ENCODE results near the gene WDPCP.
"Not testable (repeated sequence)": the region's sequence is repeated elsewhere in the genome, so short reads cannot be mapped to it uniquely, and the experiment has no call there.

The WDPCP gene

DNA sequence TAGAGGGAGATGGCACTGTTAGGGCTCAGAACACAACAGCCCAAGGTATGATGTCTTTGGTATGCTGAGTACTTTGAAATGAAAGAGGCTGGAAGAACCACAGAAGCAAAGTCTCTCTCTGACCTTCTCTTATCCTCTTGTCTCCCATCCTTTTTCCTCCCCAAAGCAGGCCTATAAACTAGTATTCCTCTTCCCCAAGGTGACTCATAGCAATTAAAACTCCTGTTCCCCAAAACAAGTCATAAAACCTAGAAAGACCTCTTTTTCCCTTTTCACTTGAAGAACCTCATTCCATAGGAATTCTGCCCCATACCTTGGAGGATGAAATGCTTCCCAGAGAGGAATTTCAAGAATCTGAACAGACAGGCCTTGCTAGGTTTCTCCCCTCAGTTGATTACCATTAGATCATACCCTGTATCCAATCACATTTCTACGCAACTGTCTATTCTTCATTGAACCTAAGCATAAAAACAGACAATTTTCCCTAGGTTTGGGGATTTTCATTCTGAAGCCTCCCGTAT is 26.2 kb upstream of the WDPCP start:
- H3K4me1 ChIP-seq (ENCODE audit: control insufficient read depth, insufficient read depth, low read length) = peaks cover 62% of the 10 kb centered on the region
- peak overlapping the region; percentile 47 for H3K4me3 ChIP-seq (ENCODE audit: low read depth, low read length)
- H3K27ac ChIP-seq (ENCODE audit: low read depth, low read length) = peak overlapping the region; percentile 97
- no peaks in the 10 kb centered on the region for H3K27me3 ChIP-seq (ENCODE audit: control insufficient read depth, insufficient read depth, low read length)
- H3K36me3 ChIP-seq (ENCODE audit: control insufficient read depth, insufficient read depth, low read length) = no peaks in the 10 kb centered on the region
- peaks cover 3% of the 10 kb centered on the region for H3K9me3 ChIP-seq (ENCODE audit: control insufficient read depth, insufficient read depth, low read depth, low read length)
- peak overlapping the region; percentile 85 for H3K9ac ChIP-seq (ENCODE audit: low read length)

DNA sequence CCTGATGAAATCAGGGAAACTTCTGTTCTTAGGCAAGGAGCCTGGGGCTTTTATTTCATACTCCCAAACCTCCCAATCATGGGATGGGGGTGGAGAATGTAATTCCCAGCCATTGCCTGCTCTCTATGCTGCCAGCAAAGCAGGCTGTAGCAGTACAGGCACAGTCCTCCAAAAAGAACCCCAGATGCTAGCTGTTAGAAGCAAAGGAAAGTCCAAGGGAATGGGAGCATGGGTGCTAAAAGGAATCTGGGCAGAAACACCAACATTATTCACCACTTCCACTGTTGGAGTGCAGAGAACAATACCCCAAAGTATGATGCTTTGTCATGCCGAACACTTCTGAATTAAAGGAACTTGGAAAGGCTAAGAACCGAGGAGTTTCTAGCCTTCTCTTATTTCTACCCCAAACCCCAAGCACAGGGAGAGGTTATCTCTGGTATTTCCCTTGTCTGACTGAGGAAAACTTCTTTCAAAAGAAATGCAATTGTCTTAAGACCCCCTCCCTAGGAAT is 25.2 kb upstream of the WDPCP start:
- peak overlapping the region; percentile 47 for H3K4me3 ChIP-seq (ENCODE audit: low read depth, low read length)
- no peaks in the 10 kb centered on the region for H3K27me3 ChIP-seq (ENCODE audit: control insufficient read depth, insufficient read depth, low read length)
- peak overlapping the region; percentile 97 for H3K27ac ChIP-seq (ENCODE audit: low read depth, low read length)
- H3K4me1 ChIP-seq (ENCODE audit: control insufficient read depth, insufficient read depth, low read length) = peaks cover 60% of the 10 kb centered on the region
- no peaks in the 10 kb centered on the region for H3K36me3 ChIP-seq (ENCODE audit: control insufficient read depth, insufficient read depth, low read length)
- no peaks in the 10 kb centered on the region; the same call in 1 of the 2 replicates for H3K9me3 ChIP-seq (ENCODE audit: control insufficient read depth, insufficient read depth, low read depth, low read length)
- peak overlapping the region; percentile 85 for H3K9ac ChIP-seq (ENCODE audit: low read length)

DNA sequence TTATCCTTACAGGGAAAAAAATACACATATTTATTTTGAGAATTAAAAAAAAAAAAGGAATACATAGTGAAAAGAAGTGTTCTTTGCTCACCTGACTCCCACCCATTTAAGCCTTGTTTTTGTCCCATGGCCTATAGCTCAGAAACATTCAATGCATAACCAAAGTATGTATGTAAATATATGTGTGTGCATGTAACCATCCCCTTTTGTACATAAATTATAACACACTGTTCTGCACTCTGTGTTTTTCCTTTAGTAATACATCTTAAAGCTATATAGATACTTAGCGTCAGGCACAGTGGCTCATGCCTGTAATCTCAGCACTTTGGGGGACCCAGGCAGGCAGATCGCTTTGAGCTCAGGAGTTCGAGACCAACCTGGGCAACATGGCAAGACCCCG is 22.2 kb upstream of the WDPCP start:
- Histone ChIP-seq H3K4me3 (ENCODE audit: low read depth, low read length) (no peak overlapping the region), H3K9me3 (ENCODE audit: control insufficient read depth, insufficient read depth, low read depth, low read length) (no peaks in the 10 kb centered on the region; the same call in 1 of the 2 replicates), H3K9ac (ENCODE audit: low read length) (no peak overlapping the region), H3K4me1 (ENCODE audit: control insufficient read depth, insufficient read depth, low read length) (peaks cover 32% of the 10 kb centered on the region), H3K27me3 (ENCODE audit: control insufficient read depth, insufficient read depth, low read length) (no peaks in the 10 kb centered on the region), H3K36me3 (ENCODE audit: control insufficient read depth, insufficient read depth, low read length) (peaks cover 24% of the 10 kb centered on the region), H3K27ac (ENCODE audit: low read depth, low read length) (no peak overlapping the region)

GRCh38 chr2:63608865-63609264 is 20.6 kb upstream of the WDPCP start:
- H3K4me3 ChIP-seq (ENCODE audit: low read depth, low read length); H3K27me3 ChIP-seq (ENCODE audit: control insufficient read depth, insufficient read depth, low read length): not testable (repeated sequence)

GRCh38 chr2:63604666-63605065 is 16.4 kb upstream of the WDPCP start:
- no peak overlapping the region for H3K9ac ChIP-seq (ENCODE audit: low read length)
- no peak overlapping the region for H3K4me3 ChIP-seq (ENCODE audit: low read depth, low read length)
- no peaks in the 10 kb centered on the region for H3K27me3 ChIP-seq (ENCODE audit: control insufficient read depth, insufficient read depth, low read length)
- no peaks in the 10 kb centered on the region for H3K9me3 ChIP-seq (ENCODE audit: control insufficient read depth, insufficient read depth, low read depth, low read length)
- H3K36me3 ChIP-seq (ENCODE audit: control insufficient read depth, insufficient read depth, low read length) = peaks cover 79% of the 10 kb centered on the region
- H3K27ac ChIP-seq (ENCODE audit: low read depth, low read length) = no peak overlapping the region
- no peaks in the 10 kb centered on the region for H3K4me1 ChIP-seq (ENCODE audit: control insufficient read depth, insufficient read depth, low read length)

More at GRCh38 chr2:63608865-63609264, 20.6 kb upstream of the WDPCP start:
- H3K27ac ChIP-seq (ENCODE audit: low read depth, low read length); H3K9me3 ChIP-seq (ENCODE audit: control insufficient read depth, insufficient read depth, low read depth, low read length); H3K9ac ChIP-seq (ENCODE audit: low read length): not testable (repeated sequence)
- peaks cover 15% of the 10 kb centered on the region for H3K4me1 ChIP-seq (ENCODE audit: control insufficient read depth, insufficient read depth, low read length)
- peaks cover 41% of the 10 kb centered on the region for H3K36me3 ChIP-seq (ENCODE audit: control insufficient read depth, insufficient read depth, low read length)

GRCh38 chr2:63600881-63601460 is 12.7 kb upstream of the WDPCP start:
- Histone ChIP-seq H3K9ac (ENCODE audit: low read length) (no peak overlapping the region), H3K4me1 (ENCODE audit: control insufficient read depth, insufficient read depth, low read length) (no peaks in the 10 kb centered on the region), H3K27me3 (ENCODE audit: control insufficient read depth, insufficient read depth, low read length) (no peaks in the 10 kb centered on the region), H3K4me3 (ENCODE audit: low read depth, low read length) (no peak overlapping the region), H3K9me3 (ENCODE audit: control insufficient read depth, insufficient read depth, low read depth, low read length) (no peaks in the 10 kb centered on the region), H3K36me3 (ENCODE audit: control insufficient read depth, insufficient read depth, low read length) (peaks cover 90% of the 10 kb centered on the region), H3K27ac (ENCODE audit: low read depth, low read length) (no peak overlapping the region)

- Histone ChIP-seq H3K9me3 (ENCODE audit: control insufficient read depth, insufficient read depth, low read depth, low read length) (no peaks in the 10 kb centered on the region), H3K4me1 (ENCODE audit: control insufficient read depth, insufficient read depth, low read length) (no peaks in the 10 kb centered on the region), H3K9ac (ENCODE audit: low read length) (no peak overlapping the region), H3K27ac (ENCODE audit: low read depth, low read length) (no peak overlapping the region), H3K36me3 (ENCODE audit: control insufficient read depth, insufficient read depth, low read length) (peaks cover 89% of the 10 kb centered on the region), H3K27me3 (ENCODE audit: control insufficient read depth, insufficient read depth, low read length) (no peaks in the 10 kb centered on the region), H3K4me3 (ENCODE audit: low read depth, low read length) (no peak overlapping the region)
Measured at GRCh38 chr2:63598981-63599380, 10.7 kb upstream of the WDPCP start.

GRCh38 chr2:63596401-63596883 is 8.2 kb upstream of the WDPCP start:
- no peaks in the 10 kb centered on the region for H3K9me3 ChIP-seq (ENCODE audit: control insufficient read depth, insufficient read depth, low read depth, low read length)
- H3K4me3 ChIP-seq (ENCODE audit: low read depth, low read length) = no peak overlapping the region
- H3K36me3 ChIP-seq (ENCODE audit: control insufficient read depth, insufficient read depth, low read length) = peaks cover 78% of the 10 kb centered on the region
- no peak overlapping the region for H3K9ac ChIP-seq (ENCODE audit: low read length)
- no peaks in the 10 kb centered on the region for H3K4me1 ChIP-seq (ENCODE audit: control insufficient read depth, insufficient read depth, low read length)
- no peaks in the 10 kb centered on the region for H3K27me3 ChIP-seq (ENCODE audit: control insufficient read depth, insufficient read depth, low read length)
- no peak overlapping the region for H3K27ac ChIP-seq (ENCODE audit: low read depth, low read length)

DNA sequence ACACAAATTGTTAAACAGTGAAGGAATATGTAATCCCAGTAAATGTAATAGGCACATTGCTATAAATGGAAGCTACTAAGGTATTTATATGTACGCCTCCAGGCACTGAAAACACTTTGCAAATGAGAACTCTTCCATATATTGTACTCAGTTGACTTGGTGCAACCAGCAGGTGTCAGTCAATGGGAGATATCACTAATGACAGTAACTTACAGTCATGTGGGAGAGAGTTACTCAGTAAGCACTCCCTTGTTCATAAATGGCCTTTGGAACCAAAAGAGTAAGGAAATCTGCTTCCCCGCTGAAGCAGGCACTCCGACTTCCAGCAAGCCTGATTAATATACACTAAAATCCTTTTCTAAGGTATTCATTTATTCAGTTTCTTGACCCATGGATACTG is 6.4 kb upstream of the WDPCP start:
- Histone ChIP-seq H3K27me3 (ENCODE audit: control insufficient read depth, insufficient read depth, low read length) (no peaks in the 10 kb centered on the region), H3K4me1 (ENCODE audit: control insufficient read depth, insufficient read depth, low read length) (peaks cover 6% of the 10 kb centered on the region), H3K27ac (ENCODE audit: low read depth, low read length) (no peak overlapping the region), H3K4me3 (ENCODE audit: low read depth, low read length) (no peak overlapping the region), H3K9ac (ENCODE audit: low read length) (no peak overlapping the region), H3K36me3 (ENCODE audit: control insufficient read depth, insufficient read depth, low read length) (peaks cover 72% of the 10 kb centered on the region), H3K9me3 (ENCODE audit: control insufficient read depth, insufficient read depth, low read depth, low read length) (no peaks in the 10 kb centered on the region)

DNA sequence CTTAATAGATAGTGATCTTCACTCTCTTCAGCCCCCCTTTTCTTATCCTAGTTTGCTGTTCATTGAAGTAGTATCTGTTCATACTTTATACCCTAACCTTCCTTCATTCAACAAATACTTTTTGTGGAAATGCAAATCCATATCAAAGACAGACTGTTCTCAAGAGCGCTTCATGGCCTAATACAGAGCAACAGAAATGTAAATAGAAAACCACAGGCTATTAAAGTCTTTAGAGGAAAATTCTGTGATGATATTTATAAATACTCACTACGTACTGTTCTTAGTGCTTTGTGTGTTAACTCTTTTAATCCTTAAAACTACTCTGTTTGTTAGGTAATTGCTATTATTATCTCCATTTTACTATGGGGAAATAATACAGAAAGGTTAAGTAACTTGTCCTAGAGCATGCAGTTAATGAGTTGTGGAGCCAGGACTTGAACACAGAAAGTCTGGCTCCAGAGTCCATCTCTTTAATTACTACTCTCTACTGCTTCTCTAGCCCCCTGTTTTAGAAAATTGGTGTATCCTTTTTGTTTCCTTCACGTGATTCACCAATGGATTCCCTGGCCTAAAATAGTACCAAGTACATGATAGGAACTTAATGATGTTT is 3.4 kb upstream of the WDPCP start:
- Histone ChIP-seq H3K36me3 (ENCODE audit: control insufficient read depth, insufficient read depth, low read length) (peaks cover 48% of the 10 kb centered on the region), H3K4me3 (ENCODE audit: low read depth, low read length) (no peak overlapping the region)

DNA sequence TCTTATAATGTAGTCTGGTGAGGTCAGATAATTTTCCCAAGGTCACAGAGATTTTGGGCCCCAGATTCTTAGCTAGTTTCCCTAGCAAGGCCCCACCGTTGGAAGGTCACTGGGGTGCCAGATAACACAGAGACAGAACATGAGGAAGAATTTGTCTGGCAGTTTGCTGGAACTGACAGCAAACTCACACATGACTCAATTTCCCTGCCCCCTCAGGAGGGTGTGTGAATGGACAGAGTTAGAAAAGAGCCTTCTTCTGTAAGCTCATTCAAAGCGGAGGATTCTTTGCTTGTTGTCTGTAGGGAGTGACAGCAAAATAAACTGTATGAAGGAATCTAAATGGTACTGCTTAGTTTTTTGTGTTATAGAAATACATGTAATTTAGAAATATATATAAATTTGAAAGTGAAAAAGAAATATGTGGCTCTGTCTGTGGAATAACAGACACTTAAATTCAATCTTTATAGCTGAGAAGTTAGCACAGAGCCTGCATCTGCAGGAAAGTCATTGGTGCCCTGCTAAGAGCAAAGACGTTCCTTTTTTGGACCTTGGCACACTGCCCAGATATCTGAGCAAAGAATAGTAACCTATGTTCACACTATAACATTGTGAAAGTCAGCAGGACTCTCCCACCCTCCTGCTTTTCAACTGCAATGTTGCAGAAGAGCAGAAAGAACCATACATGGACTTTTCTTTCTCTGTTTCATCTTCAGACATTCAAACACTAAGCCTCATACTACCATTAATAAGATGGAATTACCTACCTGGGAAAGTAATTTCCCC is 2.5 kb upstream of the WDPCP start:
- Histone ChIP-seq H3K27me3 (ENCODE audit: control insufficient read depth, insufficient read depth, low read length) (no peaks in the 10 kb centered on the region), H3K36me3 (ENCODE audit: control insufficient read depth, insufficient read depth, low read length) (peaks cover 40% of the 10 kb centered on the region), H3K9ac (ENCODE audit: low read length) (no peak overlapping the region), H3K4me1 (ENCODE audit: control insufficient read depth, insufficient read depth, low read length) (peaks cover 6% of the 10 kb centered on the region), H3K4me3 (ENCODE audit: low read depth, low read length) (no peak overlapping the region), H3K27ac (ENCODE audit: low read depth, low read length) (no peak overlapping the region), H3K9me3 (ENCODE audit: control insufficient read depth, insufficient read depth, low read depth, low read length) (no peaks in the 10 kb centered on the region)

More for the DNA sequence above, 3.4 kb upstream of the WDPCP start:
- no peak overlapping the region for H3K9ac ChIP-seq (ENCODE audit: low read length)
- H3K4me1 ChIP-seq (ENCODE audit: control insufficient read depth, insufficient read depth, low read length) = peaks cover 6% of the 10 kb centered on the region
- no peaks in the 10 kb centered on the region for H3K27me3 ChIP-seq (ENCODE audit: control insufficient read depth, insufficient read depth, low read length)
- no peaks in the 10 kb centered on the region for H3K9me3 ChIP-seq (ENCODE audit: control insufficient read depth, insufficient read depth, low read depth, low read length)
- H3K27ac ChIP-seq (ENCODE audit: low read depth, low read length) = no peak overlapping the region

Measured in HUES6 (cell line).